ENCODE measurements around the gene APOO. TPM values are rescaled to one million over a fixed set of nuclear protein-coding genes. Genes with fewer than 3 reads are reported as not detected.

The APOO gene
- total RNA-seq, 2 donors from 2014 or later = 27.1 to 63.3 TPM

DNA sequence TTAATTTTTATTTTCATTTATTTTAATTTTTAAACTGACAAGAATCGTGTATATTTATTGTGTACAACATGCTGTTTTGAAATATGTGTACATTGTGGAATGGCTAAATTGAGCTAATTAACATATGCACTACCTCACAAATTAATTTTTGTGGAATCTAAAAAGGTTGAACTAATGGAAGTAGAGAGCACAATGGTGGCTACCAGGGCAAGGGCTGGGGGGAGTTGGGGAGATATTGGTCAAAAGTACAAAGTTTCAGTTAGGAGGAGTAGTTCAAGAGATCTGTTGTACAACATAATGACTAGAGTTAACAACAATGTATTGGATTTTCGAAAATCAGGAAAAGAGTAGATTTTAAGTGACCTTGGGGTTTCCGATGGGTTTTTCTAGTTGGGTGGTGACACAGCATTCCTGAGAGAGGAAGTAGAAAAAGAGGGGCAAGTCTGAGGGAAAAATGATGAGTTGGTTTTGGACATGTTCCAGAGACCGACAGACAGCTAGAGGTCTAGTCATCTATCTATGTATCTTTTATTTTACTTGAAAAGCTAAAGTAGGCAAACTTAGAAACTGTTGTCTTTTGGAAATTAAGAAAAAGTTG, 23.2 kb downstream of the APOO start:
- Histone ChIP-seq H3K36me3 (no peaks in the 10 kb centered on the region), H3K4me3 (no peak overlapping the region), H3K27me3 (no peaks in the 10 kb centered on the region), H3K27ac (no peak overlapping the region), H3K4me1 (no peaks in the 10 kb centered on the region), H3K9me3 (no peaks in the 10 kb centered on the region)
- no peak for DNase-seq (ENCODE audit: low spot score)
- no peak for TF ChIP-seq CTCF (IDR thresholded peaks at IDR 0.05)

- Histone ChIP-seq H3K27me3 (no peaks in the 10 kb centered on the region), H3K4me3 (no peak overlapping the region), H3K27ac (no peak overlapping the region), H3K36me3 (no peaks in the 10 kb centered on the region), H3K9me3 (no peaks in the 10 kb centered on the region), H3K4me1 (no peaks in the 10 kb centered on the region)
- TF ChIP-seq CTCF (IDR thresholded peaks at IDR 0.05) = no peak
- DNase-seq (ENCODE audit: low spot score) = no peak
Measured at GRCh38 chrX:23883737-23884354, 23.9 kb downstream of the APOO start.

- no peaks in the 10 kb centered on the region for H3K27me3 ChIP-seq
- H3K4me1 ChIP-seq = no peaks in the 10 kb centered on the region
- H3K4me3 ChIP-seq = no peak overlapping the region
- H3K36me3 ChIP-seq = no peaks in the 10 kb centered on the region
- no peaks in the 10 kb centered on the region for H3K9me3 ChIP-seq
- no peak for TF ChIP-seq CTCF (IDR thresholded peaks at IDR 0.05)
- no peak for DNase-seq (ENCODE audit: low spot score)
- H3K27ac ChIP-seq = no peak overlapping the region
Measured at GRCh38 chrX:23879380-23880090, 28.2 kb downstream of the APOO start.

DNA sequence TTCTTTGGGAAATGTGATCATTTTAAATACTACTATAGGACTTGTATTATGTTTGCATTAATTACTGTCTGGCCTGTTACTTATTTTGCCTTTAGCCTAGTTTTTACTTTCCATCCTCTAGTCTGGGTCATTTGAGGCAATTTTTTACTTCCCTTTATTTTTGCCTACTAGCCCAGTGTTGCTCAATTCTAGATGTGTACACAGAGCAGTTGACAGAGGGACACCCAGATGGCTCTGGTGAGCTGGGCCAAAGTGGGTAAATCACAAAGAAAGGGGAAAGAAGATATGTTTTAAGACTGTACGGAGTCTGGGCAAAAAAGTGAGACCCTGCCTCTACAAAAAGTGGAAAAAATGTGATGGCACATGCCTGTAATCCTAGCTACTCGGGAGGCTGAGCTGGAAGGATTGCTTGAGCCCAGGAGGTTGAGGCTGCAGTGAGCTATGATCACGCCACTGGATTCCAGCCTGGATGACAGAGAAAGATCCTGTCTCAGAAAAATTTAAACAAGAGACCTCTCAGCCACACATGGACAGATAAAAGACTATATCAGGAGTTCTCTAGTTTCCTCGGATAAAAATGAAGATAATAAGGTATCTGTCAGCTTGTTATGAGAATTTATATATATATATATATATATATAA, 35.7 kb downstream of the APOO start:
- Histone ChIP-seq H3K27me3 (no peaks in the 10 kb centered on the region), H3K4me3 (no peak overlapping the region), H3K36me3 (no peaks in the 10 kb centered on the region), H3K27ac (no peak overlapping the region), H3K9me3 (no peaks in the 10 kb centered on the region), H3K4me1 (no peaks in the 10 kb centered on the region)
- DNase-seq (ENCODE audit: low spot score) = no peak
- no peak for TF ChIP-seq CTCF (IDR thresholded peaks at IDR 0.05)

DNA sequence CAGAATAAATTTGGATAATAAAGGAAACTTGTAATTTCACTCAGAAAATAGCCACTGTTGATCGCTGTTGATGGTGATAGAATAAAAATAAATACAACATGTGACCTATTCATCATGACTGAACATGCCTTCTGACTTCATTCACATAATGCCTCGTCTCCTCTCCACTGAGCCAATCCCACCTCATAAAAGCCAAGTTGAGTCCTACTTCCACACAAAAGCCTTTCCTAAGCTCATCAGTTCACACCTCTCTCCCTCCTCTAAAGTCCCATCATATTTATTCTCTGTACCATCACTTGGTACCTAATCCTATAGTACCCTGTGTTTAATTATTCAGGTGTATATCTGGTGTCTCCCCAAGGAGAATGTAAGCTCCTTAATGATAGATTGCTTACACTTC, 37.7 kb downstream of the APOO start:
- H3K4me3 ChIP-seq = no peak overlapping the region
- no peak for TF ChIP-seq CTCF (IDR thresholded peaks at IDR 0.05)
- H3K27ac ChIP-seq = no peak overlapping the region
- H3K36me3 ChIP-seq = no peaks in the 10 kb centered on the region
- no peaks in the 10 kb centered on the region for H3K27me3 ChIP-seq
- no peaks in the 10 kb centered on the region for H3K4me1 ChIP-seq
- no peaks in the 10 kb centered on the region for H3K9me3 ChIP-seq
- DNase-seq (ENCODE audit: low spot score) = no peak
